ENCODE data around the gene CAPN12.

Gene CAPN12

GRCh38 chr19:38743394-38744297, 628 bp downstream of the CAPN12 start:
- no peaks in the 10 kb centered on the region for H4K20me1 ChIP-seq (ENCODE audit: insufficient read depth, low read length)
- no peaks in the 10 kb centered on the region for H3K9me3 ChIP-seq (ENCODE audit: insufficient read depth, low read length)
- no peaks in the 10 kb centered on the region for H3K4me1 ChIP-seq (ENCODE audit: low read length)
- no peak overlapping the region for H3K4me2 ChIP-seq (ENCODE audit: low read length)
- TF ChIP-seq CTCF (IDR thresholded peaks at IDR 0.05; ENCODE audit: low read depth, low read length) (no peak), EZH2phosphoT487 (IDR thresholded peaks at IDR 0.05; ENCODE audit: low read depth) (no peak)
- H3K79me2 ChIP-seq (ENCODE audit: low read length) = no peaks in the 10 kb centered on the region
- H3K27me3 ChIP-seq (ENCODE audit: low read depth, low read length) = no peaks in the 10 kb centered on the region
- H3K4me3 ChIP-seq (ENCODE audit: low read length) = no peak overlapping the region
- no peaks in the 10 kb centered on the region for H3K36me3 ChIP-seq (replicated peaks; ENCODE audit: low read depth, low read length)
- no peak overlapping the region for H2AFZ ChIP-seq (ENCODE audit: low read depth, low read length)
- H3K9ac ChIP-seq (ENCODE audit: low read length) = no peak overlapping the region
- H3K27ac ChIP-seq (ENCODE audit: low read length) = no peak overlapping the region

GRCh38 chr19:38742906-38743305, 1.4 kb downstream of the CAPN12 start:
- Histone ChIP-seq H3K9ac (ENCODE audit: low read length) (no peak overlapping the region), H3K9me3 (ENCODE audit: insufficient read depth, low read length) (no peaks in the 10 kb centered on the region), H3K36me3 (replicated peaks; ENCODE audit: low read depth, low read length) (no peaks in the 10 kb centered on the region), H4K20me1 (ENCODE audit: insufficient read depth, low read length) (no peaks in the 10 kb centered on the region), H3K27ac (ENCODE audit: low read length) (no peak overlapping the region), H3K27me3 (ENCODE audit: low read depth, low read length) (no peaks in the 10 kb centered on the region), H3K79me2 (ENCODE audit: low read length) (no peaks in the 10 kb centered on the region), H3K4me1 (ENCODE audit: low read length) (no peaks in the 10 kb centered on the region), H2AFZ (ENCODE audit: low read depth, low read length) (no peak overlapping the region), H3K4me3 (ENCODE audit: low read length) (no peak overlapping the region), H3K4me2 (ENCODE audit: low read length) (no peak overlapping the region)
- TF ChIP-seq EZH2phosphoT487 (IDR thresholded peaks at IDR 0.05; ENCODE audit: low read depth) (no peak), CTCF (IDR thresholded peaks at IDR 0.05; ENCODE audit: low read depth, low read length) (no peak)

- H3K27me3 ChIP-seq (ENCODE audit: low read depth, low read length) = no peaks in the 10 kb centered on the region
- H3K4me1 ChIP-seq (ENCODE audit: low read length) = no peaks in the 10 kb centered on the region
- no peak overlapping the region for H3K27ac ChIP-seq (ENCODE audit: low read length)
- TF ChIP-seq EZH2phosphoT487 (IDR thresholded peaks at IDR 0.05; ENCODE audit: low read depth) = no peak
- no peak for TF ChIP-seq CTCF (IDR thresholded peaks at IDR 0.05; ENCODE audit: low read depth, low read length)
- no peaks in the 10 kb centered on the region for H4K20me1 ChIP-seq (ENCODE audit: insufficient read depth, low read length)
- no peaks in the 10 kb centered on the region for H3K79me2 ChIP-seq (ENCODE audit: low read length)
- no peak overlapping the region for H2AFZ ChIP-seq (ENCODE audit: low read depth, low read length)
- no peaks in the 10 kb centered on the region for H3K36me3 ChIP-seq (replicated peaks; ENCODE audit: low read depth, low read length)
- no peak overlapping the region for H3K4me2 ChIP-seq (ENCODE audit: low read length)
- H3K9ac ChIP-seq (ENCODE audit: low read length) = no peak overlapping the region
- H3K9me3 ChIP-seq (ENCODE audit: insufficient read depth, low read length) = no peaks in the 10 kb centered on the region
- no peak overlapping the region for H3K4me3 ChIP-seq (ENCODE audit: low read length)
Observed at GRCh38 chr19:38742296-38742695, 2.0 kb downstream of the CAPN12 start.

- Histone ChIP-seq H3K36me3 (replicated peaks; ENCODE audit: low read depth, low read length) (no peaks in the 10 kb centered on the region), H3K9ac (ENCODE audit: low read length) (no peak overlapping the region), H4K20me1 (ENCODE audit: insufficient read depth, low read length) (no peaks in the 10 kb centered on the region), H3K27me3 (ENCODE audit: low read depth, low read length) (no peaks in the 10 kb centered on the region), H3K4me2 (ENCODE audit: low read length) (no peak overlapping the region), H3K4me3 (ENCODE audit: low read length) (no peak overlapping the region), H2AFZ (ENCODE audit: low read depth, low read length) (no peak overlapping the region), H3K27ac (ENCODE audit: low read length) (no peak overlapping the region), H3K4me1 (ENCODE audit: low read length) (0 out of 2 replicates have a peak, but pooled peaks cover under 1% of the 10 kb centered on the region), H3K9me3 (ENCODE audit: insufficient read depth, low read length) (no peaks in the 10 kb centered on the region), H3K79me2 (ENCODE audit: low read length) (no peaks in the 10 kb centered on the region)
- TF ChIP-seq CTCF (IDR thresholded peaks at IDR 0.05; ENCODE audit: low read depth, low read length) = no peak
- TF ChIP-seq EZH2phosphoT487 (IDR thresholded peaks at IDR 0.05; ENCODE audit: low read depth) = no peak
Observed at GRCh38 chr19:38741670-38742069, 2.6 kb downstream of the CAPN12 start.
